PC-3 (cell line): ENCODE measurements around the gene USP15.

Experiments used
- CTCF ChIP-seq: fragments of 300-600 bp; sonication (generic); conservative IDR thresholded peaks from 2 replicates; pipeline ENCODE4 v1.5.1; 2017; ENCODE audit warnings: antibody characterized with exemption, low read depth, mild to moderate bottlenecking, low read length
- EZH2phosphoT487 ChIP-seq: fragments of 300-600 bp; sonication (generic); IDR thresholded peaks from 2 replicates; pipeline ENCODE4 v1.6.1; 2018; ENCODE audit warnings: mild to moderate bottlenecking, antibody characterized with exemption, low read length, borderline replicate concordance

- TF ChIP-seq CTCF (no peak), EZH2phosphoT487 (no peak)
Observed at GRCh38 chr12:62459976-62460375, 199.8 kb downstream of the USP15 start.
